A549 (cell line): ENCODE measurements around the gene SEL1L3.

ENCODE experiments used
- FOSL2 ChIP-seq, 2 experiments: fragments of 450-650 bp in 1 of 2; fragments of >200 bp in 1 of 2; sonication (Bioruptor Twin) in 1 of 2; formaldehyde crosslinking; IDR thresholded peaks; 2 replicates each; pipeline versions ENCODE4 v1.5.0 to v1.6.1; 2016 to 2020; ENCODE audit warnings: mild to moderate bottlenecking in 1 of 2, moderate library complexity in 1 of 2
- JUN ChIP-seq, 2 experiments: fragments of >200 bp; sonication (Bioruptor Twin); formaldehyde crosslinking; IDR thresholded peaks; 2 replicates in 1 of 2; 3 replicates in 1 of 2; pipeline ENCODE4 v1.6.1; 2016 to 2017
- MAFK ChIP-seq: fragments of 450-650 bp; IDR thresholded peaks from 2 replicates; pipeline ENCODE4 v1.6.1; 2014; ENCODE audit not compliant: partially characterized antibody
- MAX ChIP-seq: IDR thresholded peaks from 2 replicates; pipeline ENCODE4 v1.6.1; 2012
- RAD21 ChIP-seq, 2 experiments: fragments of >200 bp in 1 of 2; sonication (Bioruptor Twin) in 1 of 2; formaldehyde crosslinking in 1 of 2; IDR thresholded peaks in 1 of 2; conservative IDR thresholded peaks in 1 of 2; 2 replicates in 1 of 2; 3 replicates in 1 of 2; pipeline ENCODE4 v1.6.1; 2012 to 2018; ENCODE audit warnings: inconsistent platforms in 1 of 2
- REST ChIP-seq: fragments of 200-600 bp; sonication (generic); IDR thresholded peaks from 2 replicates; pipeline ENCODE4 v1.6.1; 2016; ENCODE audit warnings: antibody characterized with exemption, mild to moderate bottlenecking, moderate library complexity
- RNF2 ChIP-seq: fragments of 200-600 bp; sonication (generic); IDR thresholded peaks from 2 replicates; pipeline ENCODE4 v1.6.1; 2016; ENCODE audit warnings: low read depth, mild to moderate bottlenecking, antibody characterized with exemption, moderate library complexity, borderline replicate concordance
- SMC3 ChIP-seq: fragments of >200 bp; sonication (Bioruptor Twin); formaldehyde crosslinking; IDR thresholded peaks from 3 replicates; pipeline ENCODE4 v1.6.1; 2018; ENCODE audit warnings: inconsistent platforms
- TF ChIP-seq, protein P1 (sequence below): fragments of >200 bp; sonication (Bioruptor Twin); formaldehyde crosslinking; IDR thresholded peaks from 3 replicates; pipeline ENCODE4 v1.5.1; 2016

- no peak for TF ChIP-seq MAX
- no peak for TF ChIP-seq RAD21 (conservative IDR thresholded peaks at IDR 0.05 in 1 of 2, IDR thresholded peaks at IDR 0.05 in 1 of 2)
- no peak for TF ChIP-seq SMC3
- no peak for TF ChIP-seq MAFK
- TF ChIP-seq, protein P1, sequence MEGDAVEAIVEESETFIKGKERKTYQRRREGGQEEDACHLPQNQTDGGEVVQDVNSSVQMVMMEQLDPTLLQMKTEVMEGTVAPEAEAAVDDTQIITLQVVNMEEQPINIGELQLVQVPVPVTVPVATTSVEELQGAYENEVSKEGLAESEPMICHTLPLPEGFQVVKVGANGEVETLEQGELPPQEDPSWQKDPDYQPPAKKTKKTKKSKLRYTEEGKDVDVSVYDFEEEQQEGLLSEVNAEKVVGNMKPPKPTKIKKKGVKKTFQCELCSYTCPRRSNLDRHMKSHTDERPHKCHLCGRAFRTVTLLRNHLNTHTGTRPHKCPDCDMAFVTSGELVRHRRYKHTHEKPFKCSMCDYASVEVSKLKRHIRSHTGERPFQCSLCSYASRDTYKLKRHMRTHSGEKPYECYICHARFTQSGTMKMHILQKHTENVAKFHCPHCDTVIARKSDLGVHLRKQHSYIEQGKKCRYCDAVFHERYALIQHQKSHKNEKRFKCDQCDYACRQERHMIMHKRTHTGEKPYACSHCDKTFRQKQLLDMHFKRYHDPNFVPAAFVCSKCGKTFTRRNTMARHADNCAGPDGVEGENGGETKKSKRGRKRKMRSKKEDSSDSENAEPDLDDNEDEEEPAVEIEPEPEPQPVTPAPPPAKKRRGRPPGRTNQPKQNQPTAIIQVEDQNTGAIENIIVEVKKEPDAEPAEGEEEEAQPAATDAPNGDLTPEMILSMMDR, result no peak
- TF ChIP-seq REST, result no peak
- TF ChIP-seq RNF2, result no peak
- no peak for TF ChIP-seq FOSL2 (IDR thresholded peaks at IDR 0.05)
- TF ChIP-seq FOSL2 (CRISPR knock-in tag; IDR thresholded peaks at IDR 0.05), result no peak
- TF ChIP-seq JUN (IDR thresholded peaks at IDR 0.05), result no peak
These were observed 149.0 kb downstream of the SEL1L3 start for GRCh38 chr4:25713812-25714211.
